ENCODE measurements around the gene CD19.

DNA sequence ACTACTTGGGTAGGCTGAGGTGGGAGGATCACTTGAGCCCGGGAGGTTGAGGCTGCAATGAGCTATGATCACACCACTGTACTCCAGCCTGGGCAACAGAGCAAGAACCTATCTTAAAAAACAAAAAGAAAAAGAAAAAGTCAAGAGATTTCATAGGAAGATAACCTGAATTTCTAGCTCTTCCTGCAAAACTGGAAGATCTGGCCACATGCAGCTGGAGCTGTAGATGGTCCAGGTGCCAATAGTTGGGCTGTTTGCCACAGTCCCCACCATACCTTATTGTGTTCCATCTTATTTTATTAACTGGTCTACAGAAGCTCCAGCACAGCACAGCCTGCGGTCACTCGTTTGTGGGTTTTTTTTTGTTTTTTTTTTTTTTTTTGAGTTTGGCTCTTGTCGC lies 38.5 kb upstream of the CD19 start:
- TF ChIP-seq, protein P1, sequence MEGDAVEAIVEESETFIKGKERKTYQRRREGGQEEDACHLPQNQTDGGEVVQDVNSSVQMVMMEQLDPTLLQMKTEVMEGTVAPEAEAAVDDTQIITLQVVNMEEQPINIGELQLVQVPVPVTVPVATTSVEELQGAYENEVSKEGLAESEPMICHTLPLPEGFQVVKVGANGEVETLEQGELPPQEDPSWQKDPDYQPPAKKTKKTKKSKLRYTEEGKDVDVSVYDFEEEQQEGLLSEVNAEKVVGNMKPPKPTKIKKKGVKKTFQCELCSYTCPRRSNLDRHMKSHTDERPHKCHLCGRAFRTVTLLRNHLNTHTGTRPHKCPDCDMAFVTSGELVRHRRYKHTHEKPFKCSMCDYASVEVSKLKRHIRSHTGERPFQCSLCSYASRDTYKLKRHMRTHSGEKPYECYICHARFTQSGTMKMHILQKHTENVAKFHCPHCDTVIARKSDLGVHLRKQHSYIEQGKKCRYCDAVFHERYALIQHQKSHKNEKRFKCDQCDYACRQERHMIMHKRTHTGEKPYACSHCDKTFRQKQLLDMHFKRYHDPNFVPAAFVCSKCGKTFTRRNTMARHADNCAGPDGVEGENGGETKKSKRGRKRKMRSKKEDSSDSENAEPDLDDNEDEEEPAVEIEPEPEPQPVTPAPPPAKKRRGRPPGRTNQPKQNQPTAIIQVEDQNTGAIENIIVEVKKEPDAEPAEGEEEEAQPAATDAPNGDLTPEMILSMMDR (IDR thresholded peaks at IDR 0.05): no peak
- TF ChIP-seq POLR2A (IDR thresholded peaks at IDR 0.05): no peak
